Natural killer cell (primary cell): ENCODE data around the gene ITGB1BP1. TPM values are rescaled to one million over a fixed set of nuclear protein-coding genes. Genes with fewer than 3 reads are reported as not detected.

Experiments used
- ATAC-seq, 3 donors: fragments of 150-1000 bp in 2 of 3; fragments of 200-7000 bp in 1 of 3; cut with Tn5 transposase; 1 replicate in 1 of 3; 2 replicates in 2 of 3; pipeline ENCODE4 v1.10.0; 2021; ENCODE audit warnings: mild to moderate bottlenecking in 2 of 3, moderate library complexity in 2 of 3
- DNase-seq, 2 donors: peaks; one replicate each; pipeline versions ENCODE4 v3.0.0 to v3.0.0-alpha.2; 2013 to 2021; ENCODE audit warnings: mixed read lengths in 1 of 2
- H3K27ac ChIP-seq: one replicate; pipeline ENCODE4 v1.5.1; 2013; ENCODE audit warnings: mild to moderate bottlenecking, low read length
- H3K27me3 ChIP-seq: one replicate; pipeline ENCODE4 v1.6.1; 2013; ENCODE audit warnings: low read length; ENCODE audit not compliant: control insufficient read depth, insufficient read depth
- H3K36me3 ChIP-seq: one replicate; pipeline ENCODE4 v1.6.1; 2013; ENCODE audit warnings: low read length; ENCODE audit not compliant: control insufficient read depth, insufficient read depth
- H3K4me1 ChIP-seq: one replicate; pipeline ENCODE4 v1.6.1; 2013; ENCODE audit warnings: low read length; ENCODE audit not compliant: control insufficient read depth, insufficient read depth
- H3K4me3 ChIP-seq: one replicate; pipeline ENCODE4 v1.5.1; 2013; ENCODE audit warnings: low read length
- H3K9me3 ChIP-seq: one replicate; pipeline ENCODE4 v1.6.1; 2013; ENCODE audit warnings: low read length; ENCODE audit not compliant: control insufficient read depth, insufficient read depth
- H3K27ac Mint-ChIP-seq, 2 donors: one replicate each; pipeline ENCODE4 v1.8.0; 2022; ENCODE audit warnings: mild to moderate bottlenecking in 2 of 2, mixed read lengths in 2 of 2, moderate library complexity in 1 of 2
- H3K27me3 Mint-ChIP-seq, 2 donors: one replicate each; pipeline ENCODE4 v1.8.0; 2022; ENCODE audit warnings: low read depth in 2 of 2, mixed read lengths in 2 of 2
- H3K36me3 Mint-ChIP-seq: one replicate; pipeline ENCODE4 v1.8.0; 2022; ENCODE audit warnings: mixed read lengths
- H3K4me1 Mint-ChIP-seq, 2 donors: one replicate each; pipeline ENCODE4 v1.8.0; 2022; ENCODE audit warnings: mixed read lengths in 2 of 2
- H3K4me3 Mint-ChIP-seq: one replicate; pipeline ENCODE4 v1.8.0; 2022; ENCODE audit warnings: mild to moderate bottlenecking, moderate library complexity, mixed read lengths
- H3K9me3 Mint-ChIP-seq, 2 donors: one replicate each; pipeline ENCODE4 v1.8.0; 2022; ENCODE audit warnings: mixed read lengths in 2 of 2
- CTCF ChIP-seq: fragments of 200-600 bp; IDR thresholded peaks from one replicate; pipeline ENCODE4 v1.8.0; 2022; ENCODE audit warnings: antibody characterized with exemption
- WGBS: methylation state at CpG from one replicate; pipeline ENCODE4 v1.1.7; 2013; ENCODE audit warnings: missing lambda C conversion rate; ENCODE audit not compliant: insufficient coverage; 5-methylcytosine and 5-hydroxymethylcytosine counted together
- intact Hi-C: fragments of 100-400 bp; cut with micrococcal nuclease; formaldehyde crosslinking; loops from one replicate; pipeline ENCODE4 v1.14.2; 2022
- total RNA-seq, 4 donors: library from RNA; stranded (reverse); fragments of 120-200 nt in 1 of 4; gene quantifications; one replicate each; pipeline versions ENCODE4 v1.2.3 to v1.2.4, GENCODE V29; 2013 to 2022

ITGB1BP1 gene
- total RNA-seq, result 100 to 1,000 TPM in 1 of 3 donors, 10 to 100 TPM in 2; 66.9 to 114 (median 91.7) TPM
- total RNA-seq (2013), result 39.7 TPM

GRCh38 chr2:9423100-9423921 is at the start of gene ITGB1BP1, which contains the start of gene CPSF3:
Gene ITGB1BP1 (minus strand): TSS chr2:9423528. CDS start chr2:9418697, 4,831 bp downstream.
Gene CPSF3 (plus strand): TSS chr2:9423654. CDS start chr2:9423774, 120 bp downstream.
- Mint-ChIP-seq H3K27me3 (no peaks in the 10 kb centered on the region), H3K4me3 (no peak within 1 kb of the TSS)
- ATAC-seq, result peak; percentile 86 to 94 (median 91)

GRCh38 chr2:9472511-9472910 is 49.2 kb upstream of the ITGB1BP1 start:
- Histone ChIP-seq H3K4me1 (peaks cover 27% of the 10 kb centered on the region), H3K4me3 (no peak overlapping the region), H3K9me3 (no peaks in the 10 kb centered on the region), H3K27me3 (no peaks in the 10 kb centered on the region), H3K36me3 (peaks cover 3% of the 10 kb centered on the region), H3K27ac (no peak overlapping the region)
- no peak for DNase-seq
- no peaks in the 10 kb centered on the region for H3K9me3 Mint-ChIP-seq
- TF ChIP-seq CTCF, result no peak
- H3K27ac Mint-ChIP-seq, result peak overlapping the region in 1 of 2 donors; percentile 81
- no peaks in the 10 kb centered on the region for H3K27me3 Mint-ChIP-seq
- no peaks in the 10 kb centered on the region for H3K36me3 Mint-ChIP-seq
- peaks cover 21 to 25% of the 10 kb centered on the region in 2 donors for H3K4me1 Mint-ChIP-seq
- no peak for ATAC-seq
- intact Hi-C loops, result loop anchor here (10.0 kb wide), 1 partner anchor 48 kb away; the partner anchor contains the start of genes CPSF3 and ITGB1BP1
- H3K4me3 Mint-ChIP-seq, result peak overlapping the region; percentile 87
- 78% methylated on average over 8 of the region's 9 CpGs for WGBS

More at GRCh38 chr2:9423100-9423921, at the start of gene ITGB1BP1, which contains the start of gene CPSF3:
- H3K4me3 ChIP-seq, result peak within 1 kb of the TSS; percentile 86
- H3K9me3 ChIP-seq, result no peaks in the 10 kb centered on the region
- TF ChIP-seq CTCF, result no peak
- DNase-seq, result peak; percentile 92 to 99
- H3K27me3 ChIP-seq, result no peaks in the 10 kb centered on the region
- Mint-ChIP-seq H3K9me3 (no peaks in the 10 kb centered on the region), H3K27ac (no peak within 1 kb of the TSS), H3K36me3 (no peaks in the 10 kb centered on the region), H3K4me1 (peaks cover 27 to 28% of the 10 kb centered on the region in 2 donors)
- 0% methylated on average over 91 of the region's 91 CpGs for WGBS
- intact Hi-C loops, result loop anchor here (10.0 kb wide), 2 partner anchors 51 to 131 kb away; partner anchors contain the start of genes ADAM17 and IAH1
- peak within 1 kb of the TSS; percentile 84 for H3K27ac ChIP-seq
- H3K4me1 ChIP-seq, result peaks cover 25% of the 10 kb centered on the region
- H3K36me3 ChIP-seq, result peaks cover 2% of the 10 kb centered on the region

- H3K4me3 Mint-ChIP-seq, result no peak overlapping the region
- Histone ChIP-seq H3K9me3 (no peaks in the 10 kb centered on the region), H3K4me3 (no peak overlapping the region), H3K4me1 (peaks cover 24% of the 10 kb centered on the region), H3K36me3 (peaks cover 4% of the 10 kb centered on the region), H3K27ac (no peak overlapping the region), H3K27me3 (no peaks in the 10 kb centered on the region)
- 92% methylated on average over 4 of the region's 5 CpGs for WGBS
- H3K9me3 Mint-ChIP-seq, result no peaks in the 10 kb centered on the region
- H3K27ac Mint-ChIP-seq, result no peak overlapping the region
- TF ChIP-seq CTCF, result no peak
- intact Hi-C loops, result loop anchor here (10.0 kb wide), 1 partner anchor 46 kb away; the partner anchor contains the start of genes CPSF3 and ITGB1BP1
- ATAC-seq, result no peak
- no peaks in the 10 kb centered on the region for H3K27me3 Mint-ChIP-seq
- peaks cover 13 to 17% of the 10 kb centered on the region in 2 donors for H3K4me1 Mint-ChIP-seq
- H3K36me3 Mint-ChIP-seq, result no peaks in the 10 kb centered on the region
- DNase-seq, result no peak
Observed at GRCh38 chr2:9471206-9471605, 47.9 kb upstream of the ITGB1BP1 start.
